Medulla oblongata (tissue), 1 donor: ENCODE data around the gene MERTK.
"Not testable (repeated sequence)": the region's sequence is repeated elsewhere in the genome, so short reads cannot be mapped to it uniquely, and the experiment has no call there.

Experiments
- DNase-seq: peaks from one replicate; pipeline ENCODE4 v3.0.0-alpha.2; 2015; ENCODE audit errors: extremely low spot score

MERTK gene

GRCh38 chr2:111909997-111910396 lies 11.6 kb downstream of the MERTK start:
- not testable (repeated sequence) for DNase-seq

DNA sequence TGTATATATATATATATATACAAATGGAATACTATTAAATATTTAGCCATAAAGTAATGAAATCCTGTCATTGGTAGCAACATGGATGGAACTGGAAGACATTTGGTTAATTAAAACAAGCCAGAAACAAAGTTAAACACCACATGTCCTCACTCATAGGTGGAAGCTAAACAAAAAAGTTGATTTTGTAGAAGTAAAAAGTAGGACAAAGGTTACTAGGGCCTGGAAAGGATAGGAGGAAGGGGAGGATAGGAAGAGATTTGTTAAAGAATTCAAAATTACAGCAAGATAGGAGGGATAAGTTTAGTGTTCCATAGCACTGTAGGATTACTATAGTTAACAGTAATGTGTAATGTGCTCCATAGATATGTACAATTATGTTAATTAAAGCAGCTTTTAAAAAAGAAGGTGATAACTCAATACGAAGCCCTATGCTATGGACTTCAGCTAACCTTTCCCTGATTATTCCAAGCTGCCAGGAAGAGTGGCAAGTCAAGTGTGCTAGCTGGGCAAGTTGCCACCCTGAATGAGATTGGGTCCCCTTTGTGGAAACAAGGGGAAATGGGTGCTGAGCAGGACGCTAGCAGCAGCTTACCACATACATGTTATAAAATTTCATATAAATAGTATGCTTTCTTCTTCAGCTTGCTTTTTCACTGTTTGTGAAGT lies 12.3 kb downstream of the MERTK start:
- no peak for DNase-seq

- DNase-seq, result not testable (repeated sequence)
Measured at GRCh38 chr2:111911295-111911977, 13.0 kb downstream of the MERTK start.

DNA sequence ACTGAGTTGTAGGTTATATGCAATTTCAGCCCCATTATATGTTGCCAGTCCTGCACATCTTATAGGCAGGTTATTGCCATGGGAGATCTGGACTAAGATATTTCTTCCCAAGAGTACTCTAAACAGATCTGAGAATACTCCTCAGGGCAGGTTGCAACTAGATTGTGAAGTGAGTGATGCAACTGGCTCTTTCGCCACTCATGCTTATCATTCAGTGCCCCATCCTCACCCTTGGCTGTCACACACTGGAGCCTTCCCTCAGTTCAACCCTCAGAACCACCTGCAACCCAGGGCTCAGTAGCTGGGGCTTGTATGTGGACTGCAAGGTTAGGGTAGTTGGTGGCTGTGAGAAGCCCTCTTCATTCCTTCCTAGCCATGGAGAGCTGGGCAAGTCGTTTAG lies 14.1 kb downstream of the MERTK start:
- no peak for DNase-seq

GRCh38 chr2:111917106-111917505 lies 18.7 kb downstream of the MERTK start:
- no peak for DNase-seq

- DNase-seq, result no peak
Measured at GRCh38 chr2:111918383-111918806, 20.0 kb downstream of the MERTK start.

DNA sequence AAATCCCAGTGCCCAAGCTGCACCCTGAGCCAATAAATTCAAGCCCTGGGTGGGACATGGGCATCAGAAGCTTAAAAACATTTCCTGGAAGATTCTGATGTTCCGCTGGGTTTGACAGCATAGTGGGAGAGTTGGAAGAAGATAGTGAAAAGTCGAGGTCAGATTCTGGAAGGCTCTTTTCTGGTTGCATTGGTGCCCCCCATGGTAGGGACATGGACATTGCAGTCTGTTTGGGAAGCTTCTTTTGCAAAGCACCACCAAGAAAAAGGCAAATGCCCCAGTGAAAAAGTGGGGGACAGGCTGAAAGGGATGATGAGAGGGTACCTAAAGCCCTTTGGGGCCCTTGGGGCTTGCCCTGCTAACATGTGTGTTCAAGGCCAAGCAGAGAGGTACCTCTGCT lies 21.0 kb downstream of the MERTK start:
- no peak for DNase-seq

GRCh38 chr2:111919794-111920608 lies 21.6 kb downstream of the MERTK start:
- peak; percentile 80 for DNase-seq

DNA sequence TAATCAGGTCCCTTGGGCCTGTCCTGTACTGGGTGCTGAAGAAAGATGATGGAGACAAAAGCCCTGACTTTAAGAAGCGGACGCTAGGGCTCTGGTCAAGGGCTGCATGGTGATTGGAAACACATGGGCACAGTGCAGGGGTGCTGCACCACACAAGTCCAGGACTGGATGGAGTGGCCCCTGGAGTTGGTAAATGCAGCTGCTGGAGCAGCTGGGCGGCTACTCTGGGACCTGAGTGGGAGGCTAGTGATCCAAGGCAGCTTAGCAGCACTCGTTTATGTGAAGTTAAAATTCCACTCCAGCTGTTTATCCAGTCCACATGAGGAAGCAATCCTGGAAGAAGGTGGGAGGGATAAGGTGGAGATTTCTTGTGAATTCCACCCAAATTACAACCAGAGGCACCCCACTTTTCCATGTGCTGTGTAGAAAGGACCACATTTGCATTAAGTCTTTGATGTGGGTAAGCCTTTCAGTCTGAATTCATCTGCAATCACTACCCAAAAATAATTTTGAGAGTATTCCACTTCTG lies 24.9 kb downstream of the MERTK start:
- DNase-seq, result no peak

GRCh38 chr2:111924617-111925107 lies 26.3 kb downstream of the MERTK start:
- DNase-seq, result no peak

- DNase-seq, result no peak
Measured at GRCh38 chr2:111927723-111928122, 29.3 kb downstream of the MERTK start.

DNA sequence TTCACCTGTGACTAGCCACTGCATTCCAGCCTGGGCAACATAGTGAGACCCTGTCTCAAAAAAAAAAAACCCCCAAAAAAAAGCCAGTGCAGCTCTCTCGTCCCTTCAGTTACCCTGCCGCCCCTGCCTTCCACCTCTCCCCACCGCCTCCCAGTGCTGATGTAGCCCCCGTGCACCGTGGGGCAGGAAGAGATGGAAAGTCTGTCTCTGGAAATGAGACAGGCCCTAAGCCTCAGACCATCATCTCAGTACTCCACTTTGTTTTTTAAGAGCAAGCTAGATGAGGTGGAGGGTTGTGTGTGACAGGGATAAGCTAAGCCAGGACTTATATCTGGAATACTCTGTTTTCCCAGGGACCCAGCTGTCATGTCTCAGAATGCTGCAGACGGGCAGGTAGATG lies 32.0 kb downstream of the MERTK start:
- no peak for DNase-seq

GRCh38 chr2:111930875-111931274 lies 32.5 kb downstream of the MERTK start:
- DNase-seq, result peak; percentile 11

GRCh38 chr2:111932841-111933291 lies 34.5 kb downstream of the MERTK start:
- no peak for DNase-seq

DNA sequence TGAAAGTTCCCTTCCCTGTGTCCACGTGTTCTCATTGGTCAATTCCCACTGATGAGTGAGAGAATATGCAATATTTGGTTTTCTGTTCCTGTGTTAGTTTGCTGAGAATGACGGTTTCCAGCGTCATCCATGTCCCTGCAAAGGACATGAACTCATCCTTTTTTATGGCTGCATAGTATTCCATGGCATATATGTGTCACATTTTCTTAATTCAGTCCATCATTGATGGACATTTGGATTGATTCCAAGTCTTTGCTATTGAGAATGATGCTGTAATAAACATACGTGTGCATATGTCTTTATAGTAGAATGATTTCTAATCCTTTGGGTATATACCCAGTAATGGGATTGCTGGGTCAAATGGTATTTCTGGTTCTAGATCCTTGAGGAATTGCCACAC lies 35.5 kb downstream of the MERTK start:
- not testable (repeated sequence) for DNase-seq

DNA sequence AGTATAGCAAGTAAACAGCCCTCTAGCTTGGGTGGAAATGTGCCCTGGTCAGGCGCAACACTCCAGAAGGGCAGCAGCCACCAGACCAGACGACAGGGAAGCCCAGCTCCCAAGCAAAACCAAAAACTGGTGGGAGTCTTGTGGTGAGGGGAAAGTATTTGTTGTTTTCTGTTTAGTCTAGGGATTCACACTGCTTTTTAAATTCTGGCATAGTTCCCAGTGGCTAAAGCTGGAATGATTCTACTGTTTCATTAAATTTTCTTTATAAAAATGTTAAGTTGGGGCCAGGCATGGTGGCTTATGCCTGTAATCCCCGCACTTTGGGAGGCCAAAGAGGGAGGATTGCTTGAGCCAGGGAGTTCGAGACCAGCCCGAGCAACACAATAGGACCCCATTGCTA lies 38.5 kb downstream of the MERTK start:
- no peak for DNase-seq

DNA sequence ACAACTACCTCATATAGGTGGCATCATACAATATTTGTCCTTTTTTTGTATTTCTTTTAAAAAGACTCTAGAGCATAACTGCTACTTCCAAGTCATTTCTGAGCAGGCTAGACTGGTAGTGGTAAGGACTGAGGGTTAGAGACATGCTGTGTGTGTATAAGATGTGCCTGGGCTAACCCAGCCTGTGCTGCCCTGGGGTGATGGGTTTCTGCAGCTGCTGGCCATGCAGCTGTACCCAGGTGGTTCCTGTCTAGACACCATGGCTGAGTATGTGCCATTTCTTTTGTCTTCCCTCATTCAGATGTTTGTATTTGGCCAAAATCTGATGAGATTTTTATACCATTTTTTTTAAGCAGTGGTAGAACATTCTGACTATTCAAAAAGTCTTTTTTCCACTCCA lies 40.0 kb downstream of the MERTK start:
- no peak for DNase-seq

DNA sequence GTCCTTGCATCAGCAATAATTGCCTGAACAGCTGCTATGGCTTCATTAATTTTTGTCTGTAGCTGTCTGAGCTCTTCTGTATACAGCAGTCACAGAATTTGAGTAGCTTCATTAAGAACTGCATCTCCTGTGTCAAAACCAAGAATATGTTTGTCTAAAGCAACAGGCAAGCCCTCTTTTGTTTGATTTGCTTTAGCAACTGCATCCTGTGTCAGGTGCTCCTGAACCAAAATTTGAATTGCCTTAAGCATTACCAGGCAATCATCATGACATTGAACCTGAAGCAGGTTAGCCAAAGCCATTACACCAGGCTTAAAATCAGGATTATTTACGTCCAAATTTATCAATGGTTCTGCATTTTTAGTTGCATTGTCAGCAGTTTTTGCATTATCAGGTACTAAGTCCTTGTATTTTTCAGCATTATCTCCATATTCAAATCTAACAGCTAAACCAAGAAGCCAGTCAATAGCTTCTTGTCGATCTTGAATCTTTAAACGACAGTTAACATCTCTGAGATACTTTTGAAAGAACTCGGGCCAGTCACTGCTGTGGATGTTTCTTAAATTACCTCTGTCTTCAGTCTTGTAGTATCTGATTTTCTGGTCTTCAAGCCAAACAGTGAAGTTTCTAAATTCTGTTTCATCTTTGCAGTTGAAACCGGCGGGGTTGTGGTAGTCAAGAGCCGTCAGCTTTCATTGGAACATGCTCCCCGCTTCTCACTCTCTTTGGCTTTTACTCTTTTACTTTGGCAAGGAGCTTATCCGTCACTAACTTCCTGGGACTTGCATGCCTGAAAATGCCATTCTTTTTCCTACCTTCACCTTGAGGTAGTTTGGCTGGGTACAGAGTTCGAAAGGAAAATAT lies 42.2 kb downstream of the MERTK start:
- DNase-seq, result no peak

DNA sequence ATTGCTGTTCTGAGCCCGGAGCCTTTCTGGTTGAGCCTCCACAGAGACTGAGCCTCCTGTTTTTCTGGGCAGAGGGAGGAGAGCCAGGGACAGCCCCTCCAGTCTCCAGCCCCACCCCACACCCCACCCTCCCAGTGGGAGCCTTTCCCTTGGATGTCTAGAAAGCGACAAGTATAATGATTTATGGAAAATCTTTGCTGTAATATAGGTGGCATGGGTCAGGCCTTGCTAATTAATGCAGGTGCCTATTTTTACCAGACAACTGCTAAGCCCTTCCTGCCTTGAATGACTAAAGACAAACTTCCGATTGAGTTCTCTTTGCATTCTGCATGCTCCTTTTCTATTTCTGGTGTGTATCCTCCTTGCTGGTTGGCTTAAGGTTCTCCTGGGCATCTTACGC lies 43.1 kb downstream of the MERTK start:
- no peak for DNase-seq

- DNase-seq, result no peak
Measured at GRCh38 chr2:111944531-111945210, 46.3 kb downstream of the MERTK start.
